Stimulated activated CD8-positive, alpha-beta memory T cell treated with anti-CD3 and anti-CD28 coated beads, Interleukin-7, amount 100 ng/mL, for 4 hours (primary cell): ENCODE results near the gene PGLYRP2.

Experiments
- DNase-seq, 2 donors: peaks; one replicate each; pipeline ENCODE4 v3.0.0-alpha.2; 2020; ENCODE audit warnings: low read depth in 2 of 2

The PGLYRP2 gene

GRCh38 chr19:15424692-15425272, 54.5 kb downstream of the PGLYRP2 start:
- DNase-seq: no peak

DNA sequence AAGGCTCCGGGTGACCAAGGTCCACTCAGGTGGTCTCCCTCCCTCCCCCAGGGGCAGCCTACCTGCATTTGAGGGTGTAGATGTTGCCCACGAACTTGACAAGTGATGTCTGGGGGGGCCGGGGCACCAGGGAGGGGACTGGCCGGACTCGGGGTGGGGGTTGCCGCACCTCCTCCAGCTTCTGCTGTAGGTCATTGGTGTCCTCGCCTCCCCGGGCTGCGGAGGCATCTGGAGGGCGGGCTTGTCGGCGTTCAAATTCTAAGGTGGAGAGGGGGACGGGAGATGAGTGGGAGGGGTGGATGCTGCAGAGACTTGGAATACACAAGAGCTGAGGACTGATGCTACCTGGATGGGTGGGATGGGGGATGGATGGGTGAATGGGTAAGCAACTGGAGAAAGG, 55.2 kb downstream of the PGLYRP2 start:
- no peak for DNase-seq

GRCh38 chr19:15423130-15423529, 56.2 kb downstream of the PGLYRP2 start:
- no peak for DNase-seq

DNA sequence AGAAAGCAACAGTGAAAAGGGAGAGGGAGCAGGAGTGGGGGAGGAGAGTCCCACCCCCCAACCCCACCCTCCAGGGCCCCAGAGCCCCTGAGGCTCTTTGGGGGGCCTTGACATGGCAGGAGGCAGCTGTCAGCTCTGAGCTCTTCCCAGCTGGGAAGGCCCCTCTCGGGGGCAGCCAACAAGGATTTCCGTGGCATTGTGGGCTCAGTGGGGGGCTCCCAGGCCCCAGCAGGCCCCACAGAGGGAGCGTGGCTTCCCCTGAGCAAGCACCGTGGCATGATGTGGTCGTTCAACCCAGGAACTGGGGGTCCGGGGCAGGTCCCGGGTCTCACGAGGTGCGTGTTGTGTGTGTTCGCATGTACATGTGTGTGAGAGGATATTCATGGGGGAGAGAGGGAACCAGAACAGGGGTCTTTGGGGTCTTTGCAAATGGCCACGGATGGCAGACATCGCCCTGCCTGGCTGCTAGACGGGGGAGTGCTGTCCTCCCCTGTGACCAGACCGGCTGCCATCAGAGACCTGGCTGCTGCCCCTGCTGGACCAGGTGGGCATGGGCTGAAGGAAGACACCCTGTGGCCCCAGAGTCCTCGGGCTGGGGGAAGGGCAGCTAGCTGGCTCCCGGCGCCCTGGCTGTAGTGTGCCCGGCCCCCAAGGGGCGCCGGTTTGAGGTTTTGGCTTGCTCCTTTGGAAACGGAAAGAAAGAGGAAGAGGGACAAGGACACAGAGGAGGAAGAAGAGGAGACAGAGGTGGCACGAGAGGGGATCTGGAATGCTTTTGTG, 56.8 kb downstream of the PGLYRP2 start:
- DNase-seq: no peak

GRCh38 chr19:15421721-15422260, 57.5 kb downstream of the PGLYRP2 start:
- no peak for DNase-seq

DNA sequence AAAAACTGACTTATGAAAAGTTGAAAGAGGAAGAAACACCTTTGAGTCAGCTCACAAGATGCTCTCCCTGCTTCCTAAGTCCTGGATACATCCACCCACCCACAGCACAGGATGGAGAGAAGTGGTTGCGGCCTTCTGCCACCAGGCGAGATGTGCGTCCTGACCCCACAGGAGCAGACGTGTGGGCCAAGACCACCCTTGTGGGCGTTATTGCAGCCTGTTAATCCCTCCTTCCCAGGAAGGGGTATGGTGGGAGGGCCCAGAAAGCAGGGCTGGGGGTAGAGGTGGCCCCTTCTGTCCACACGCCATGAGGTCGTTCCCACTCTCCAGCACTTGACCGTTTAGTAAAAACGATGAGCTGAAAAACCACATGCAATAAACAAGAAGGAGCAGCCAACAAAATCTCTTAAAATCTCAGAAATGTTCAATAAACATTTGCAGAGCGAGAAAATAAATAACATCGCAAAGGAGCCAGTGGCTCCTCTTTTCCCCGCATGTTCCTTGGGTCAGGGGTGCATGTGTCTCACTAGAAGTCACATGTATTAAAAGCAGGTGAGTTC, 58.1 kb downstream of the PGLYRP2 start:
- DNase-seq: no peak

GRCh38 chr19:15419413-15420025, 59.8 kb downstream of the PGLYRP2 start:
- no peak for DNase-seq
